Endothelial cell of umbilical vein (primary cell): ENCODE measurements around the gene SLAMF1. TPM values are rescaled to one million over a fixed set of nuclear protein-coding genes. Genes with fewer than 3 reads are reported as not detected.

Experiments
- BruUV-seq: library from RNA; stranded (reverse); fragments of 400-500 nt; replicated peaks from 2 replicates; lab custom pipeline; 2021; lab: Mats Ljungman, UMichigan
- CTCF ChIA-PET: fragments of 300-600, 350-600 bp; sonication (Branson Sonifier 250); formaldehyde crosslinking; loops from one replicate; lab custom pipeline; 2021; ENCODE audit warnings: antibody characterized with exemption, inconsistent platforms; lab: Charles Lee
- POLR2A ChIA-PET: fragments of 300-600, 350-600 bp; sonication (Branson Sonifier 250); formaldehyde crosslinking; loops from one replicate; lab custom pipeline; 2021; ENCODE audit warnings: antibody characterized with exemption, inconsistent platforms; lab: Charles Lee
- DNase-seq: peaks from one replicate; pipeline ENCODE4 v3.0.0-alpha.2; 2011; ENCODE audit warnings: low read depth, low spot score
- FAIRE-seq: peaks from 2 replicates; lab custom pipeline; 2011; peaks lifted over from hg19 to GRCh38; lab: Jason Lieb, UNC
- H2AFZ ChIP-seq: 2 replicates; pipeline ENCODE4 v1.6.0; 2012; ENCODE audit warnings: low read depth, low read length, control low read depth, inconsistent platforms
- H3K27ac ChIP-seq: 2 replicates; pipeline ENCODE4 v1.5.1; 2011; ENCODE audit warnings: low read depth, mild to moderate bottlenecking, control low read depth, low read length, moderate library complexity; ENCODE audit not compliant: insufficient read depth
- H3K27me3 ChIP-seq, 2 experiments: 2 replicates each; pipeline versions ENCODE4 v1.6.0 to v1.6.1; 2011; ENCODE audit warnings: low read length in 2 of 2, mixed read lengths in 1 of 2; ENCODE audit not compliant: control insufficient read depth in 2 of 2, insufficient read depth in 2 of 2
- H3K36me3 ChIP-seq, 2 experiments: 2 replicates in 1 of 2; 3 replicates in 1 of 2; pipeline ENCODE4 v1.5.1; 2011; ENCODE audit warnings: low read length in 2 of 2, mild to moderate bottlenecking in 1 of 2, moderate library complexity in 1 of 2; ENCODE audit not compliant: control insufficient read depth in 2 of 2, insufficient read depth in 2 of 2; ENCODE audit errors: extremely low read depth in 1 of 2
- H3K4me1 ChIP-seq: 3 replicates; pipeline ENCODE4 v1.5.1; 2011; ENCODE audit warnings: mild to moderate bottlenecking, low read length; ENCODE audit not compliant: control insufficient read depth, insufficient read depth; ENCODE audit errors: extremely low read depth
- H3K4me2 ChIP-seq: 2 replicates; pipeline ENCODE4 v1.6.1; 2011; ENCODE audit warnings: low read length, control low read depth, mixed read lengths; ENCODE audit not compliant: insufficient read depth
- H3K4me3 ChIP-seq, 3 experiments: fragments of 200-600 bp in 1 of 3; sonication (generic), shearing (Covaris generic) in 1 of 3; replicated peaks in 1 of 3; 2 replicates each; pipeline ENCODE4 v1.5.1; 2011 to 2016; ENCODE audit warnings: control low read depth in 3 of 3, low read length in 3 of 3, mild to moderate bottlenecking in 2 of 3, inconsistent platforms in 1 of 3, low read depth in 1 of 3, moderate library complexity in 1 of 3; ENCODE audit not compliant: insufficient read depth in 1 of 3
- H3K79me2 ChIP-seq: 2 replicates; pipeline ENCODE4 v1.6.0; 2012; ENCODE audit warnings: low read length, inconsistent platforms; ENCODE audit not compliant: control insufficient read depth, insufficient read depth
- H3K9ac ChIP-seq: replicated peaks from 2 replicates; pipeline ENCODE3; 2011; ENCODE audit warnings: low read length, control low read depth; ENCODE audit not compliant: insufficient read depth; ENCODE audit errors: extremely low read depth
- H3K9me1 ChIP-seq: replicated peaks from 3 replicates; pipeline ENCODE4 v1.6.0; 2011; ENCODE audit warnings: mild to moderate bottlenecking, low read length; ENCODE audit not compliant: control insufficient read depth, insufficient read depth; ENCODE audit errors: extremely low read depth
- H3K9me3 ChIP-seq: replicated peaks from 2 replicates; pipeline ENCODE4 v1.5.1; 2012; ENCODE audit warnings: low read length, inconsistent platforms; ENCODE audit not compliant: control insufficient read depth, insufficient read depth
- H4K20me1 ChIP-seq: replicated peaks from 2 replicates; pipeline ENCODE3; 2011; ENCODE audit warnings: mild to moderate bottlenecking, low read length; ENCODE audit not compliant: control insufficient read depth, insufficient read depth; ENCODE audit errors: extremely low read depth
- EZH2 ChIP-seq: IDR thresholded peaks from 2 replicates; pipeline ENCODE4 v1.6.1; 2012; ENCODE audit warnings: borderline replicate concordance, low read depth, mild to moderate bottlenecking, moderate library complexity, low read length, inconsistent platforms; ENCODE audit not compliant: severe bottlenecking
- FOS ChIP-seq: IDR thresholded peaks from 2 replicates; pipeline ENCODE4 v1.6.1; 2011; ENCODE audit warnings: mild to moderate bottlenecking, low read length, moderate library complexity, borderline replicate concordance; ENCODE audit not compliant: insufficient read depth
- GATA2 ChIP-seq: IDR thresholded peaks from 2 replicates; pipeline ENCODE4 v1.7.0; 2011; ENCODE audit warnings: low read depth, mild to moderate bottlenecking, moderate library complexity, mixed read lengths, low read length; ENCODE audit not compliant: insufficient read length, insufficient read depth
- POLR2A ChIP-seq: IDR thresholded peaks from 2 replicates; pipeline ENCODE4 v1.6.1; 2012; ENCODE audit warnings: low read depth, mild to moderate bottlenecking, control low read depth, low read length
- POLR2AphosphoS5 ChIP-seq: IDR thresholded peaks from 2 replicates; pipeline ENCODE4 v1.6.1; 2012; ENCODE audit warnings: low read depth, mild to moderate bottlenecking, control low read depth, low read length, moderate library complexity; ENCODE audit not compliant: insufficient read depth
- dilution Hi-C: fragments of 300-500 bp; cut with MboI; formaldehyde crosslinking; loops from one replicate; pipeline ENCODE4 v1.15.0; 2019; ENCODE audit warnings: low sequenced_read_pairs; ENCODE audit not compliant: extremely low pct_ligation_motif_present
- intact Hi-C: fragments of 100-400 bp; cut with micrococcal nuclease; formaldehyde crosslinking; loops from one replicate; pipeline ENCODE4 v1.10.0; 2022
- polyA plus RNA-seq, 4 experiments: library from polyadenylated mRNA; depleted of rRNA in 3 of 4; stranded (reverse) in 3 of 4; unstranded in 1 of 4; fragments of >200 nt; gene quantifications; 2 replicates each; pipeline versions ENCODE4 v1.2.1 to v1.2.3, GENCODE V29; 2011 to 2012; ENCODE audit warnings: missing spikeins in 1 of 4
- total RNA-seq: library from RNA; stranded (reverse); gene quantifications from 2 replicates; pipeline ENCODE4 v1.2.3, GENCODE V29; 2021
- TF ChIP-seq, protein P1 (sequence below), 2 donors: IDR thresholded peaks; 1 replicate in 1 of 2; 2 replicates in 1 of 2; pipeline ENCODE4 v1.5.1; 2011; ENCODE audit warnings: low read length in 2 of 2, mild to moderate bottlenecking in 2 of 2, moderate library complexity in 2 of 2, control low read depth in 1 of 2, inconsistent platforms in 1 of 2, low read depth in 1 of 2; ENCODE audit not compliant: insufficient read depth in 1 of 2; ENCODE audit errors: extremely low read depth in 1 of 2
- TF ChIP-seq, protein P2 (sequence below): IDR thresholded peaks from 2 replicates; pipeline ENCODE4 v1.6.1; 2011; ENCODE audit not compliant: insufficient read depth, insufficient read length

SLAMF1 gene
- total and polyA plus RNA-seq, 2 donors (not counting 3 experiments of a cell fraction or from before 2014, with no cell fraction given): not detected

DNA sequence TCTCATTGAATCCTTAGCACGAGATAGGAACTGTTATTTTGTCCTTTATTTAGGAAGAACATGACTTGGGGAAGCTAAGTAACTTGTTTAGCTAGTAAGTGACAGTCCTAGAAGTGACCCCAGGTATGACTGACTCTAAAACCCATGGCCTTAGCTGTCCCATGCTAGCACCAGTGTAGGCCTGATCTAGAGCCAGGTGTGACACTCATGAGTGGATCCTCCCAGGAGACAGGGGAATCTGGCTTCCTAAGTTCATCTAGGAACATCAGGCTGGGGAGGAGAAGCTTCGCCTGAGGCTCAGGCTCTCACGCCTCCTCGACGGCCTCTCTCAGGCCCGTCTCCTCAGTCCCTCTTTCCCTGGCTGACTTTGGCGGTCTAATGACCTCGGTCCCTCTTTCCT lies 33.6 kb upstream of the SLAMF1 start:
- ChIA-PET POLR2A (no interaction called here), CTCF (no interaction called here)
- Histone ChIP-seq H3K27me3 (peaks cover 0 to 4% of the 10 kb centered on the region in 2 experiments), H3K27ac (no peak overlapping the region), H3K4me3 (no peak overlapping the region), H3K4me1 (no peaks in the 10 kb centered on the region), H3K36me3 (no peaks in the 10 kb centered on the region), H3K79me2 (no peaks in the 10 kb centered on the region), H3K9me1 (no peaks in the 10 kb centered on the region), H3K9ac (no peak overlapping the region), H4K20me1 (no peaks in the 10 kb centered on the region), H3K9me3 (no peaks in the 10 kb centered on the region), H2AFZ (no peak overlapping the region), H3K4me2 (no peak overlapping the region)
- no peak for TF ChIP-seq POLR2AphosphoS5
- TF ChIP-seq EZH2: no peak
- TF ChIP-seq GATA2: no peak
- TF ChIP-seq FOS: no peak
- TF ChIP-seq, protein P1, sequence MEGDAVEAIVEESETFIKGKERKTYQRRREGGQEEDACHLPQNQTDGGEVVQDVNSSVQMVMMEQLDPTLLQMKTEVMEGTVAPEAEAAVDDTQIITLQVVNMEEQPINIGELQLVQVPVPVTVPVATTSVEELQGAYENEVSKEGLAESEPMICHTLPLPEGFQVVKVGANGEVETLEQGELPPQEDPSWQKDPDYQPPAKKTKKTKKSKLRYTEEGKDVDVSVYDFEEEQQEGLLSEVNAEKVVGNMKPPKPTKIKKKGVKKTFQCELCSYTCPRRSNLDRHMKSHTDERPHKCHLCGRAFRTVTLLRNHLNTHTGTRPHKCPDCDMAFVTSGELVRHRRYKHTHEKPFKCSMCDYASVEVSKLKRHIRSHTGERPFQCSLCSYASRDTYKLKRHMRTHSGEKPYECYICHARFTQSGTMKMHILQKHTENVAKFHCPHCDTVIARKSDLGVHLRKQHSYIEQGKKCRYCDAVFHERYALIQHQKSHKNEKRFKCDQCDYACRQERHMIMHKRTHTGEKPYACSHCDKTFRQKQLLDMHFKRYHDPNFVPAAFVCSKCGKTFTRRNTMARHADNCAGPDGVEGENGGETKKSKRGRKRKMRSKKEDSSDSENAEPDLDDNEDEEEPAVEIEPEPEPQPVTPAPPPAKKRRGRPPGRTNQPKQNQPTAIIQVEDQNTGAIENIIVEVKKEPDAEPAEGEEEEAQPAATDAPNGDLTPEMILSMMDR (IDR thresholded peaks at IDR 0.05; ENCODE audit: extremely low read depth in 1 of 2, insufficient read depth in 1 of 2, low read depth in 1 of 2, low read length in 2 of 2): no peak
- TF ChIP-seq POLR2A: no peak
- TF ChIP-seq, protein P2, sequence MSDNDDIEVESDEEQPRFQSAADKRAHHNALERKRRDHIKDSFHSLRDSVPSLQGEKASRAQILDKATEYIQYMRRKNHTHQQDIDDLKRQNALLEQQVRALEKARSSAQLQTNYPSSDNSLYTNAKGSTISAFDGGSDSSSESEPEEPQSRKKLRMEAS: no peak
- no TSS peak for BruUV-seq
- intact Hi-C loops: no loop called here
- DNase-seq (no peak), FAIRE-seq (no peak)
- dilution Hi-C loops: no loop called here
